Measurements from ENCODE around the gene TAOK2.
"Not testable (repeated sequence)": the region's sequence is repeated elsewhere in the genome, so short reads cannot be mapped to it uniquely, and the experiment has no call there.

Gene TAOK2

GRCh38 chr16:30004811-30005242 lies 31.2 kb downstream of the TAOK2 start:
- peak; percentile 60 for DNase-seq

- no peak for DNase-seq
Measured at GRCh38 chr16:30005341-30006094, 31.9 kb downstream of the TAOK2 start.

GRCh38 chr16:30006095-30006473 lies 32.4 kb downstream of the TAOK2 start:
- no peak for DNase-seq

GRCh38 chr16:30006659-30007377 lies 33.1 kb downstream of the TAOK2 start:
- no peak for DNase-seq

- no peak for DNase-seq
Measured at GRCh38 chr16:30007378-30007895, 33.8 kb downstream of the TAOK2 start.

- DNase-seq = no peak
Measured at GRCh38 chr16:30009085-30009862, 35.6 kb downstream of the TAOK2 start.

GRCh38 chr16:30009990-30010843 lies 36.5 kb downstream of the TAOK2 start:
- DNase-seq = no peak

GRCh38 chr16:30010844-30011713 lies 37.4 kb downstream of the TAOK2 start, which contains the start of gene DOC2A:
DOC2A (minus strand) TSS chr16:30011027; CDS start chr16:30010222, 805 bp downstream.
- DNase-seq = no peak

- DNase-seq = no peak
Measured at GRCh38 chr16:30011714-30012504, 38.2 kb downstream of the TAOK2 start.

GRCh38 chr16:30012598-30012997 lies 38.9 kb downstream of the TAOK2 start:
- not testable (repeated sequence) for DNase-seq

GRCh38 chr16:30015450-30015849 lies 41.8 kb downstream of the TAOK2 start:
- DNase-seq = not testable (repeated sequence)

- DNase-seq = no peak
Measured at GRCh38 chr16:30016555-30017276, 43.0 kb downstream of the TAOK2 start.

- DNase-seq = no peak
Measured at GRCh38 chr16:30017277-30017656, 43.6 kb downstream of the TAOK2 start.

GRCh38 chr16:30017937-30018336 lies 44.3 kb downstream of the TAOK2 start:
- not testable (repeated sequence) for DNase-seq

GRCh38 chr16:30018731-30019158 lies 45.1 kb downstream of the TAOK2 start:
- no peak for DNase-seq

- DNase-seq = no peak
Measured at GRCh38 chr16:30022887-30023286, 49.2 kb downstream of the TAOK2 start, which contains the start of gene C16orf92. C16orf92 (plus strand) TSS chr16:30023198; CDS start chr16:30023341, 143 bp downstream.

- no peak for DNase-seq
Measured at GRCh38 chr16:30023586-30023985, 49.9 kb downstream of the TAOK2 start.

GRCh38 chr16:30024451-30024850 lies 50.8 kb downstream of the TAOK2 start:
- DNase-seq = no peak

GRCh38 chr16:30025156-30025555 lies 51.5 kb downstream of the TAOK2 start:
- DNase-seq = no peak
